Mesendoderm (in vitro differentiated cells): ENCODE measurements around the gene TMEM98.
"Not testable (repeated sequence)": the region's sequence is repeated elsewhere in the genome, so short reads cannot be mapped to it uniquely, and the experiment has no call there.

Experiments used
- DNase-seq: peaks from one replicate; pipeline ENCODE4 v3.0.0; 2013
- H2AK5ac ChIP-seq: 2 replicates; pipeline ENCODE4 v1.6.1; 2013; ENCODE audit warnings: low read length, inconsistent platforms
- H2BK120ac ChIP-seq: 2 replicates; pipeline ENCODE4 v1.6.1; 2013; ENCODE audit warnings: low read depth, mild to moderate bottlenecking, low read length, moderate library complexity, mixed read lengths
- H2BK15ac ChIP-seq: replicated peaks from 2 replicates; pipeline ENCODE4 v1.6.1; 2013; ENCODE audit warnings: low read depth, mild to moderate bottlenecking, moderate library complexity
- H2BK5ac ChIP-seq: 2 replicates; pipeline ENCODE4 v1.6.1; 2013; ENCODE audit warnings: low read length, inconsistent platforms
- H3K18ac ChIP-seq: 2 replicates; pipeline ENCODE4 v1.6.1; 2013; ENCODE audit warnings: mild to moderate bottlenecking, low read length, mixed read lengths
- H3K23ac ChIP-seq: one replicate; pipeline ENCODE4 v1.6.1; 2013; ENCODE audit warnings: low read length
- H3K27ac ChIP-seq: 2 replicates; pipeline ENCODE4 v1.5.1; 2013; ENCODE audit warnings: low read depth, mild to moderate bottlenecking, inconsistent platforms, low read length, moderate library complexity
- H3K27me3 ChIP-seq: 2 replicates; pipeline ENCODE4 v1.6.1; 2013; ENCODE audit warnings: low read length, control low read depth, mild to moderate bottlenecking, inconsistent platforms; ENCODE audit not compliant: insufficient read depth, poor library complexity
- H3K36me3 ChIP-seq: 2 replicates; pipeline ENCODE4 v1.6.1; 2013; ENCODE audit warnings: low read length, inconsistent platforms; ENCODE audit not compliant: control insufficient read depth, insufficient read depth
- H3K4ac ChIP-seq: one replicate; pipeline ENCODE4 v1.6.1; 2013; ENCODE audit warnings: low read depth, mild to moderate bottlenecking, low read length, moderate library complexity
- H3K4me1 ChIP-seq: 2 replicates; pipeline ENCODE4 v1.6.1; 2013; ENCODE audit warnings: low read depth, low read length, inconsistent platforms; ENCODE audit not compliant: control insufficient read depth
- H3K4me2 ChIP-seq: 2 replicates; pipeline ENCODE4 v1.6.1; 2013; ENCODE audit warnings: low read length
- H3K4me3 ChIP-seq: 2 replicates; pipeline ENCODE4 v1.5.1; 2013; ENCODE audit warnings: mild to moderate bottlenecking, low read length
- H3K56ac ChIP-seq: one replicate; pipeline ENCODE4 v1.6.1; 2013; ENCODE audit warnings: low read length
- H3K79me1 ChIP-seq: 2 replicates; pipeline ENCODE4 v1.6.1; 2013; ENCODE audit warnings: low read length, inconsistent platforms
- H3K79me2 ChIP-seq: 2 replicates; pipeline ENCODE4 v1.6.1; 2013; ENCODE audit warnings: mild to moderate bottlenecking, low read length; ENCODE audit not compliant: control insufficient read depth, insufficient read depth
- H3K9ac ChIP-seq: 2 replicates; pipeline ENCODE4 v1.6.1; 2013; ENCODE audit warnings: low read length, inconsistent platforms
- H4K5ac ChIP-seq: one replicate; pipeline ENCODE4 v1.6.1; 2013; ENCODE audit warnings: low read length
- H4K8ac ChIP-seq: one replicate; pipeline ENCODE4 v1.6.1; 2013; ENCODE audit warnings: low read depth, mild to moderate bottlenecking, control low read depth, low read length, moderate library complexity
- WGBS: extraction: QIAGEN DNeasy Blood & Tissue Kit; methylation state at CpG from one replicate; pipeline ENCODE4 v1.1.7; 2013; ENCODE audit warnings: low lambda C conversion rate, missing lambda C conversion rate; ENCODE audit not compliant: insufficient coverage; ENCODE audit errors: extremely low coverage; 5-methylcytosine and 5-hydroxymethylcytosine counted together

Gene TMEM98

DNA sequence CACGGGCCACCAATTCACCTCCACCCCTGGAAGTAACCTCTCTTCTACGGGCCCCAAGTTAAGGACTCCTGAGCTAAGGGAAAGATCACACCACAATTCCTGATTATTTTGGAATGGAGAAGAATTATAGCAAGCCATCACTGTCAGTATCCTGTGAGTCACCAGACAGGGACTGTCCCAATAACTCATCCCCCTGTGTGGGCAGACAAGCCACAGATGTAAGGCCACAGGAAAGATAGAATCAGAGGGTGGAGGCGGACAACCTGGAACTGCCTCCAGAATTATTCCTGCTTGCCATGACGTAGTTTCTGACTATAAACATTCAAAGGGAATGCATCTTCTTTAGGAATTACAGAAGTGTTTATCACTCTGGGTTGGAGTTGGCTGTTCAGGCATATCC, 45.2 kb upstream of the TMEM98 start:
- no peak overlapping the region for H3K4ac ChIP-seq
- H3K23ac ChIP-seq = no peak overlapping the region
- no peak overlapping the region for H3K56ac ChIP-seq
- H3K36me3 ChIP-seq = no peaks in the 10 kb centered on the region
- H3K18ac ChIP-seq = no peak overlapping the region
- H2AK5ac ChIP-seq = no peak overlapping the region
- no peak overlapping the region for H4K8ac ChIP-seq
- no peak overlapping the region for H4K5ac ChIP-seq
- no peaks in the 10 kb centered on the region for H3K79me1 ChIP-seq
- WGBS = no CpG with 5 or more reads among the region's 4 CpGs
- DNase-seq = no peak
- H2BK15ac ChIP-seq = no peak overlapping the region
- H2BK120ac ChIP-seq = no peak overlapping the region
- H3K4me1 ChIP-seq = no peaks in the 10 kb centered on the region
- H3K79me2 ChIP-seq = no peaks in the 10 kb centered on the region
- no peak overlapping the region for H3K4me2 ChIP-seq
- H3K9ac ChIP-seq = no peak overlapping the region
- H2BK5ac ChIP-seq = no peak overlapping the region
- no peak overlapping the region for H3K27ac ChIP-seq
- no peak overlapping the region for H3K4me3 ChIP-seq
- H3K27me3 ChIP-seq = no peaks in the 10 kb centered on the region

DNA sequence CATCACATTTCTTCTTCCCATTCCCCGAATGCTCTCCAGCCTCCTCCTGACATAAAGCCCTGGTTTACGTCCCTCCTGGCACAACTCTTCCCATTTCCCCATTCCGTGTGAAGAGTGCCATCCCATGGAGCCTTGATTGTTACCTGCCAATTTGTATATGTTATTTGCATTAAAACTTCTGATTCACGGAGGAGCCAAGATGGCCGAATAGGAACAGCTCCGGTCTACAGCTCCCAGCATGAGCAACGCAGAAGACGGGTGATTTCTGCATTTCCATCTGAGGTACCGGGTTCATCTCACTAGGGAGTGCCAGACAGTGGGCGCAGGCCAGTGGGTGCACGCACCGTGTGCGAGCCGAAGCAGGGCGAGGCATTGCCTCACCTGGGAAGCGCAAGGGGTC, 41.0 kb upstream of the TMEM98 start:
- H3K23ac ChIP-seq = not testable (repeated sequence)

DNA sequence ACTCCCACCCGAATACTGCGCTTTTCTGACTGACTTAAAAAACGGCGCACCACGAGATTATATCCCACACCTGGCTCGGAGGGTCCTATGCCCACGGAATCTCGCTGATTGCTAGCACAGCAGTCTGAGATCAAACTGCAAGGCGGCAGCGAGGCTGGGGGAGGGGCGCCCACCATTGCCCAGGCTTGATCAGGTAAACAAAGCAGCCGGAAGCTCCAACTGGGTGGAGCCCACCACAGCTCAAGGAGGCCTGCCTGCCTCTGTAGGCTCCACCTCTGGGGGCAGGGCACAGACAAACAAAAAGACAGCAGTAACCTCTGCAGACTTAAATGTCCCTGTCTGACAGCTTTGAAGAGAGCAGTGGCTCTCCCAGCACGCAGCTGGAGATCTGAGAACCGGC, 40.5 kb upstream of the TMEM98 start:
- not testable (repeated sequence) for H2BK15ac ChIP-seq, H3K36me3 ChIP-seq, H4K8ac ChIP-seq, H3K27me3 ChIP-seq, H3K27ac ChIP-seq, H3K79me2 ChIP-seq, H3K79me1 ChIP-seq, H3K56ac ChIP-seq, H4K5ac ChIP-seq, H3K4me2 ChIP-seq, H2BK5ac ChIP-seq, H3K4me1 ChIP-seq, H3K4me3 ChIP-seq, H2AK5ac ChIP-seq, H2BK120ac ChIP-seq, H3K23ac ChIP-seq, H3K9ac ChIP-seq, H3K4ac ChIP-seq, H3K18ac ChIP-seq, DNase-seq
- no CpG with 5 or more reads among the region's 14 CpGs for WGBS

More for the DNA sequence above, 41.0 kb upstream of the TMEM98 start:
- H3K27ac ChIP-seq, H3K9ac ChIP-seq, H2BK15ac ChIP-seq, H3K4me2 ChIP-seq, DNase-seq, H3K18ac ChIP-seq, H3K36me3 ChIP-seq, H3K79me2 ChIP-seq, H4K8ac ChIP-seq, H2AK5ac ChIP-seq, H3K4me1 ChIP-seq, H3K4me3 ChIP-seq, H2BK120ac ChIP-seq, H3K79me1 ChIP-seq, H3K27me3 ChIP-seq, H4K5ac ChIP-seq, H2BK5ac ChIP-seq, H3K4ac ChIP-seq: not testable (repeated sequence)
- H3K56ac ChIP-seq = peak overlapping the region; percentile 54
- WGBS = no CpG with 5 or more reads among the region's 16 CpGs

DNA sequence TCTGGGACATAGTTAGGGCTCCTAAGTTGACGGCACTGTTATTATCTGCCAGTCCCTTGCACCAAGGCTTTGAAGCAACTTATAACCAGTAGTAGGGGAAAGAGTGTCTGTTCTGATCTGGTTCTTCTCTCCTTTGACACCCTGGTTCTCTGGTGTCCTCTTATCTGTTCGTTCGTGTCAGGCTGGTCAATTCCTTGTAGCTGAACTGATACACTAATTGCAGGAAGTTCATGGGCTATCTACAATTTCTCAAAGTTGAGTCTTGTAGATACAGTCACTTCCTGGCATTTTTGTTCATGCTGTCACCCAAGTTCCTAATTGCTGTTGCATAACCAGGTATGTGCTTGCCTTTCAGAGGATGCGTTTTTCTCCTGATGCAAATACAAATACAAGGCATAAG, 33.7 kb upstream of the TMEM98 start:
- H3K79me1 ChIP-seq = no peaks in the 10 kb centered on the region
- no peak overlapping the region for H3K27ac ChIP-seq
- DNase-seq = no peak
- H2BK5ac ChIP-seq = no peak overlapping the region
- no peak overlapping the region for H2AK5ac ChIP-seq
- H3K23ac ChIP-seq = no peak overlapping the region
- H3K56ac ChIP-seq = no peak overlapping the region
- H2BK15ac ChIP-seq = no peak overlapping the region
- H4K8ac ChIP-seq = no peak overlapping the region
- no peak overlapping the region for H3K4ac ChIP-seq
- no peaks in the 10 kb centered on the region for H3K79me2 ChIP-seq
- no peak overlapping the region for H3K4me3 ChIP-seq
- no peak overlapping the region for H3K4me2 ChIP-seq
- no peak overlapping the region for H3K9ac ChIP-seq
- no peak overlapping the region for H3K18ac ChIP-seq
- no peaks in the 10 kb centered on the region for H3K36me3 ChIP-seq
- no peak overlapping the region for H2BK120ac ChIP-seq
- no peaks in the 10 kb centered on the region for H3K27me3 ChIP-seq
- no peak overlapping the region for H4K5ac ChIP-seq
- H3K4me1 ChIP-seq = no peaks in the 10 kb centered on the region
- WGBS = no CpG with 5 or more reads among the region's 4 CpGs

DNA sequence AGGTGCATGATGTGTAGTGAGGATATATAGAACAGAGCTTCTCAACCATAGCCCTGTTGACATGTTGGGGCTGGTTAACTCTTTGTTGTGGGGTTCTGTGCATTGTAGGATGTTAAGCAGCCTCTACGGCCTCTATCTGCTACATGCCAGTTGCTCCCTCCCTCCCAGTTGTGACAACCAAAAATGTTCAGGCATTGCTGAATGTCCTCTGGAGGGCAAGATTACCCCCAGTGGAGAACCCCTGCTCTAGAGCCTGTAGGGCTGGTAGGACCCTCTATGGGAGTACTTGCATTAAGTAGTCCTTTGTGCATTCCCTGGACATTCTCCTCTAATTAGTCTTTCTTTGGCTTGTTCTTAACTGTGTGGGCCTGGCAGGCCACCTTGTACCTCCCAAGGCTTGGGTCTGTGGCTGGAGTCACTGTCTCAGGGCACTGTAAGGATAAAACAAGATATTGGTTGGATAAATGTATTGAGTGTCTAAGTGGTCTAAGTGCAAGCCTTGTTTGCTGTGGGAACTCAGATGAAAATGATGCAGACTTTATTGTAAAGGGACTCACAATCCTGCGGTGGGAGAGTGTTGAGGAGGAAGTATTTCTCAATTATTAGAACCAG, 31.2 kb upstream of the TMEM98 start:
- Histone ChIP-seq H4K8ac (no peak overlapping the region), H2AK5ac (no peak overlapping the region), H3K9ac (no peak overlapping the region), H2BK5ac (no peak overlapping the region), H3K4me2 (no peak overlapping the region), H3K23ac (no peak overlapping the region), H3K56ac (no peak overlapping the region), H3K4ac (no peak overlapping the region), H2BK15ac (no peak overlapping the region), H3K4me1 (no peaks in the 10 kb centered on the region), H3K27me3 (no peaks in the 10 kb centered on the region), H3K4me3 (no peak overlapping the region), H3K27ac (no peak overlapping the region), H3K18ac (no peak overlapping the region), H3K79me2 (no peaks in the 10 kb centered on the region), H2BK120ac (no peak overlapping the region), H4K5ac (no peak overlapping the region), H3K36me3 (no peaks in the 10 kb centered on the region), H3K79me1 (no peaks in the 10 kb centered on the region)
- no CpG with 5 or more reads among the region's 2 CpGs for WGBS
- no peak for DNase-seq
